WTC11 (cell line): ENCODE measurements around the gene LRRFIP1. TPM values are rescaled to one million over a fixed set of nuclear protein-coding genes. Genes with fewer than 3 reads are reported as not detected.
"Not testable (repeated sequence)": the region's sequence is repeated elsewhere in the genome, so short reads cannot be mapped to it uniquely, and the experiment has no call there.

Experiments used
- ATAC-seq: fragments of 200-7000 bp; cut with Tn5 transposase; 2 replicates; pipeline ENCODE4 v1.10.0; 2021; ENCODE audit warnings: mild to moderate bottlenecking, moderate library complexity
- CTCF ChIA-PET: fragments of 300-600 bp; sonication (Branson Sonifier 250); formaldehyde crosslinking; loops from one replicate; lab custom pipeline; 2021; ENCODE audit warnings: antibody characterized with exemption; lab: Charles Lee
- POLR2A ChIA-PET: fragments of 350-600 bp; sonication (Branson Sonifier 250); formaldehyde crosslinking; loops from one replicate; lab custom pipeline; 2021; ENCODE audit warnings: antibody characterized with exemption; lab: Charles Lee
- DNase-seq: peaks from one replicate; pipeline ENCODE4 v3.0.0; 2021; ENCODE audit warnings: low spot score
- H3K27ac Mint-ChIP-seq: 2 replicates; pipeline ENCODE4 v1.8.0; 2021; ENCODE audit warnings: mixed read lengths
- H3K27me3 Mint-ChIP-seq: 2 replicates; pipeline ENCODE4 v1.8.0; 2021; ENCODE audit warnings: low read depth, mild to moderate bottlenecking, moderate library complexity, mixed read lengths
- H3K36me3 Mint-ChIP-seq: 2 replicates; pipeline ENCODE4 v1.8.0; 2021; ENCODE audit warnings: mixed read lengths
- H3K4me1 Mint-ChIP-seq: 2 replicates; pipeline ENCODE4 v1.8.0; 2022; ENCODE audit warnings: mixed read lengths
- H3K4me3 Mint-ChIP-seq: 2 replicates; pipeline ENCODE4 v1.8.0; 2021; ENCODE audit warnings: mild to moderate bottlenecking, moderate library complexity, mixed read lengths
- H3K9me3 Mint-ChIP-seq: 2 replicates; pipeline ENCODE4 v1.8.0; 2021; ENCODE audit warnings: mixed read lengths
- CBFB ChIP-seq: sonication (generic); formaldehyde crosslinking; IDR thresholded peaks from 2 replicates; pipeline ENCODE4 v1.8.1; 2022; ENCODE audit warnings: mild to moderate bottlenecking, low read depth, missing genetic modification reagents
- FOXK1 ChIP-seq: sonication (generic); formaldehyde crosslinking; IDR thresholded peaks from 2 replicates; pipeline ENCODE4 v1.8.0; 2022; ENCODE audit warnings: mild to moderate bottlenecking, moderate library complexity, missing genetic modification reagents
- FOXP1 ChIP-seq: sonication (generic); formaldehyde crosslinking; IDR thresholded peaks from 2 replicates; pipeline ENCODE4 v1.8.0; 2022; ENCODE audit warnings: missing genetic modification reagents, mild to moderate bottlenecking, moderate library complexity, borderline replicate concordance
- GABPB1 ChIP-seq: sonication (generic); formaldehyde crosslinking; IDR thresholded peaks from 2 replicates; pipeline ENCODE4 v1.8.1; 2023; ENCODE audit warnings: mild to moderate bottlenecking, missing genetic modification reagents
- HMGA2 ChIP-seq: fragments of 250-450 bp; sonication (Bioruptor Pico); IDR thresholded peaks from 2 replicates; pipeline ENCODE4 v1.4.0; 2021; ENCODE audit warnings: mild to moderate bottlenecking, moderate library complexity
- HMGXB4 ChIP-seq: sonication (generic); formaldehyde crosslinking; IDR thresholded peaks from 2 replicates; pipeline ENCODE4 v1.8.1; 2023; ENCODE audit warnings: mild to moderate bottlenecking, moderate library complexity, missing genetic modification reagents
- JAZF1 ChIP-seq: fragments of 250-450 bp; sonication (Bioruptor Pico); IDR thresholded peaks from 2 replicates; pipeline ENCODE4 v1.9.0; 2021; ENCODE audit warnings: moderate library complexity, mild to moderate bottlenecking, inconsistent platforms
- NFYB ChIP-seq: sonication (generic); formaldehyde crosslinking; conservative IDR thresholded peaks from 2 replicates; pipeline ENCODE4 v1.8.0; 2022; ENCODE audit warnings: low read depth, missing genetic modification reagents
- OVOL2 ChIP-seq: fragments of 250-450 bp; sonication (Bioruptor Pico); IDR thresholded peaks from 2 replicates; pipeline ENCODE4 v1.9.0; 2021; ENCODE audit warnings: mild to moderate bottlenecking, borderline replicate concordance
- PRDM15 ChIP-seq: sonication (generic); formaldehyde crosslinking; IDR thresholded peaks from 2 replicates; pipeline ENCODE4 v1.8.0; 2022; ENCODE audit warnings: missing genetic modification reagents
- SOX15 ChIP-seq: fragments of 250-450 bp; sonication (Bioruptor Pico); IDR thresholded peaks from 2 replicates; pipeline ENCODE4 v1.9.0; 2021; ENCODE audit warnings: mild to moderate bottlenecking
- SP1 ChIP-seq: sonication (generic); formaldehyde crosslinking; conservative IDR thresholded peaks from 2 replicates; pipeline ENCODE4 v1.8.1; 2022; ENCODE audit warnings: missing genetic modification reagents
- TCF7 ChIP-seq: sonication (generic); formaldehyde crosslinking; IDR thresholded peaks from 2 replicates; pipeline ENCODE4 v1.8.0; 2022; ENCODE audit warnings: mild to moderate bottlenecking, low read depth, missing genetic modification reagents, moderate library complexity
- TEAD4 ChIP-seq: sonication (generic); formaldehyde crosslinking; IDR thresholded peaks from 2 replicates; pipeline ENCODE4 v1.8.0; 2022; ENCODE audit warnings: mild to moderate bottlenecking, missing genetic modification reagents
- USF2 ChIP-seq: sonication (generic); formaldehyde crosslinking; IDR thresholded peaks from 2 replicates; pipeline ENCODE4 v1.8.1; 2023; ENCODE audit warnings: mild to moderate bottlenecking, missing genetic modification reagents, moderate library complexity
- ZNF121 ChIP-seq: sonication (generic); formaldehyde crosslinking; IDR thresholded peaks from 2 replicates; pipeline ENCODE4 v1.8.0; 2023; ENCODE audit warnings: missing genetic modification reagents
- ZNF138 ChIP-seq: sonication (generic); formaldehyde crosslinking; conservative IDR thresholded peaks from 2 replicates; pipeline ENCODE4 v1.8.1; 2022; ENCODE audit warnings: mild to moderate bottlenecking, moderate library complexity, missing genetic modification reagents
- ZNF219 ChIP-seq: sonication (generic); formaldehyde crosslinking; IDR thresholded peaks from 2 replicates; pipeline ENCODE4 v1.8.0; 2023; ENCODE audit warnings: missing genetic modification reagents, mild to moderate bottlenecking, borderline replicate concordance
- ZNF232 ChIP-seq: sonication (generic); formaldehyde crosslinking; IDR thresholded peaks from 2 replicates; pipeline ENCODE4 v1.8.0; 2022; ENCODE audit warnings: mild to moderate bottlenecking, missing genetic modification reagents
- ZNF281 ChIP-seq: sonication (generic); formaldehyde crosslinking; IDR thresholded peaks from 2 replicates; pipeline ENCODE4 v1.8.0; 2023; ENCODE audit warnings: mild to moderate bottlenecking, missing genetic modification reagents
- ZNF425 ChIP-seq: fragments of 250-450 bp; sonication (Bioruptor Pico); conservative IDR thresholded peaks from 2 replicates; pipeline ENCODE4 v1.9.0; 2021; ENCODE audit warnings: mild to moderate bottlenecking
- ZNF671 ChIP-seq: fragments of 250-450 bp; sonication (Bioruptor Pico); IDR thresholded peaks from 2 replicates; pipeline ENCODE4 v1.8.0; 2021; ENCODE audit warnings: mild to moderate bottlenecking
- total RNA-seq: library from RNA; stranded (reverse); gene quantifications from 3 replicates; pipeline ENCODE4 v1.2.3, GENCODE V29; 2021

LRRFIP1 gene
- total RNA-seq, 1 experiment from 2014 or later = 88.4 TPM

GRCh38 chr2:237763812-237764211 lies 136.4 kb downstream of the LRRFIP1 start:
- H3K4me3 Mint-ChIP-seq = no peak overlapping the region
- peaks cover 47% of the 10 kb centered on the region for H3K36me3 Mint-ChIP-seq
- ChIA-PET CTCF (no interaction called here), POLR2A (no interaction called here)
- H3K4me1 Mint-ChIP-seq = no peaks in the 10 kb centered on the region
- H3K27ac Mint-ChIP-seq = no peak overlapping the region
- DNase-seq = no peak
- H3K9me3 Mint-ChIP-seq = no peaks in the 10 kb centered on the region
- no peak for ATAC-seq
- TF ChIP-seq CBFB (CRISPR knock-in tag) (no peak), PRDM15 (CRISPR knock-in tag) (no peak), SP1 (CRISPR knock-in tag) (no peak), ZNF232 (CRISPR knock-in tag) (no peak), HMGXB4 (no peak), GABPB1 (CRISPR knock-in tag) (no peak), ZNF281 (CRISPR knock-in tag) (no peak), USF2 (CRISPR knock-in tag) (no peak), JAZF1 (CRISPR knock-in tag) (no peak), ZNF138 (no peak), ZNF219 (CRISPR knock-in tag) (no peak), TCF7 (CRISPR knock-in tag) (no peak), SOX15 (CRISPR knock-in tag) (no peak)
- no peaks in the 10 kb centered on the region for H3K27me3 Mint-ChIP-seq

- H3K36me3 Mint-ChIP-seq = peaks cover 36% of the 10 kb centered on the region
- ChIA-PET POLR2A (interaction anchor here (0.7 kb wide), 1 partner anchor 250 kb away, joined by 7 read pairs; no protein-coding TSS in a partner anchor), CTCF (interaction anchor here (0.7 kb wide), 1 partner anchor 63 kb away, joined by 3 read pairs; no protein-coding TSS in a partner anchor)
- not testable (repeated sequence) for H3K4me3 Mint-ChIP-seq, H3K27me3 Mint-ChIP-seq, H3K27ac Mint-ChIP-seq, ATAC-seq, H3K4me1 Mint-ChIP-seq, H3K9me3 Mint-ChIP-seq, DNase-seq
These were observed 137.7 kb downstream of the LRRFIP1 start for GRCh38 chr2:237765122-237765521.

GRCh38 chr2:237765875-237766274 lies 138.5 kb downstream of the LRRFIP1 start:
- ChIA-PET POLR2A (interaction anchor here (0.7 kb wide), 1 partner anchor 250 kb away, joined by 7 read pairs; no protein-coding TSS in a partner anchor), CTCF (interaction anchor here (0.7 kb wide), 1 partner anchor 64 kb away, joined by 3 read pairs; no protein-coding TSS in a partner anchor)
- H3K36me3 Mint-ChIP-seq = peaks cover 32% of the 10 kb centered on the region
- DNase-seq = no peak
- H3K9me3 Mint-ChIP-seq = no peaks in the 10 kb centered on the region
- H3K27me3 Mint-ChIP-seq = no peaks in the 10 kb centered on the region
- no peak overlapping the region for H3K27ac Mint-ChIP-seq
- H3K4me3 Mint-ChIP-seq = no peak overlapping the region
- ATAC-seq = no peak
- H3K4me1 Mint-ChIP-seq = no peaks in the 10 kb centered on the region
- TF ChIP-seq ZNF671 (CRISPR knock-in tag) = no peak
- no peak for TF ChIP-seq USF2 (CRISPR knock-in tag)
- no peak for TF ChIP-seq NFYB (CRISPR knock-in tag)
- TF ChIP-seq HMGA2 (CRISPR knock-in tag) = no peak
- no peak for TF ChIP-seq ZNF425
- no peak for TF ChIP-seq TEAD4 (CRISPR knock-in tag)
- TF ChIP-seq OVOL2 = no peak
- TF ChIP-seq ZNF121 (CRISPR knock-in tag) = no peak
- TF ChIP-seq FOXK1 (CRISPR knock-in tag) = no peak
- TF ChIP-seq FOXP1 (CRISPR knock-in tag) = no peak
